Breast epithelium (tissue), 4 donors: Measurements from ENCODE around the gene OR51G1. TPM values are rescaled to one million over a fixed set of nuclear protein-coding genes. Genes with fewer than 3 reads are reported as not detected.
"Not testable (repeated sequence)": the region's sequence is repeated elsewhere in the genome, so short reads cannot be mapped to it uniquely, and the experiment has no call there.

Source experiments
- DNase-seq, 2 donors: peaks; one replicate each; pipeline ENCODE4 v3.0.0-alpha.2; 2019; ENCODE audit warnings: low spot score in 2 of 2
- H3K27ac ChIP-seq, 2 donors: fragments of 200-600 bp; sonication (generic) in 1 of 2; one replicate each; pipeline ENCODE4 v1.5.1; 2016 to 2019; ENCODE audit warnings: mild to moderate bottlenecking in 1 of 2
- H3K27me3 ChIP-seq, 2 donors: fragments of 200-600 bp; sonication (generic) in 1 of 2; one replicate each; pipeline versions ENCODE4 v1.5.1 to v1.6.0; 2017 to 2019; ENCODE audit warnings: control low read depth in 1 of 2, mild to moderate bottlenecking in 1 of 2
- H3K36me3 ChIP-seq: fragments of 200-600 bp; one replicate; pipeline ENCODE4 v1.5.1; 2019
- H3K4me1 ChIP-seq, 2 donors: fragments of 200-600 bp; sonication (generic); one replicate each; pipeline ENCODE4 v1.5.1; 2016 to 2019; ENCODE audit warnings: control low read depth in 1 of 2
- H3K4me3 ChIP-seq, 3 donors: fragments of 200-600 bp; sonication (generic); 1 replicate in 2 of 3; 2 replicates in 1 of 3; pipeline ENCODE4 v1.5.1; 2016 to 2019; ENCODE audit warnings: mild to moderate bottlenecking in 3 of 3, moderate library complexity in 2 of 3
- H3K9me3 ChIP-seq, 2 donors: fragments of 200-600 bp; sonication (generic) in 1 of 2; one replicate each; pipeline ENCODE4 v1.5.1; 2016 to 2019; ENCODE audit warnings: control low read depth in 1 of 2
- CTCF ChIP-seq, 3 donors: fragments of 450-650 bp; IDR thresholded peaks; one replicate each; pipeline ENCODE4 v1.5.1; 2016 to 2017; ENCODE audit warnings: antibody characterized with exemption in 3 of 3, mild to moderate bottlenecking in 3 of 3, moderate library complexity in 3 of 3
- POLR2A ChIP-seq: fragments of 450-650 bp; IDR thresholded peaks from one replicate; pipeline ENCODE4 v1.6.1; 2016; ENCODE audit warnings: antibody characterized with exemption, mild to moderate bottlenecking, moderate library complexity
- POLR2AphosphoS5 ChIP-seq, 3 donors: sonication (generic); formaldehyde crosslinking; IDR thresholded peaks; one replicate each; pipeline ENCODE4 v1.6.1; 2017; ENCODE audit warnings: antibody characterized with exemption in 3 of 3
- intact Hi-C: fragments of 100-400 bp; cut with DNase I; formaldehyde crosslinking; loops from one replicate; pipeline ENCODE4 v1.15.1; 2023; ENCODE audit warnings: low total_unique reads
- total RNA-seq, 3 donors: library from RNA; depleted of rRNA; stranded (reverse); fragments of >200 nt; gene quantifications; one replicate each; pipeline ENCODE4 v1.1.0, GENCODE V29; 2016

OR51G1 gene
- not detected for total RNA-seq

DNA sequence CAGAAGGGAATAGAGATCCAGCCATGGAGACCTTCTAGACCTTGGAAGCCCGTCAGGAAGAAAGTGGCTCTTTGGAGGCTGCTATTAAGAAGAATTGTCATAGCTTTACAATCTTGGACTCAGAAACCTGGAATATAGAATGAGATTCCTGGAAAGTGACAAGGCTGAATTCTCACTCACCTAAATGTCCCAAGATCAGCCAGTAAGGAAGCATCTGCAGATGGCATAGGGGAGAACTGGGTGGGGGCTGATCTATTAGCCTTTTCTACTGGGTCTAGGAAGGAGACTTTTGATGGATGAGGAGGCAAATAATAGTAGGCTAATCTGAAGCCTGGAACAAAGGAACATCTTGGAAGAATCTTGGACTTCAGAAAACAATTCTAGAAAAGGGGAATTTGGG lies at the start of gene OR51G1:
Gene OR51G1 (minus strand): TSS at position 101 of the 400 bp plus-strand sequence. CDS start 0 bp downstream, at position 101.
- no peak for TF ChIP-seq CTCF (IDR thresholded peaks at IDR 0.05)
- TF ChIP-seq POLR2A: no peak
- TF ChIP-seq POLR2AphosphoS5 (IDR thresholded peaks at IDR 0.05): no peak
- Histone ChIP-seq H3K4me1 (no peaks in the 10 kb centered on the region), H3K9me3 (no peaks in the 10 kb centered on the region), H3K36me3 (no peaks in the 10 kb centered on the region), H3K27ac (no peak within 1 kb of the TSS), H3K4me3 (no peak within 1 kb of the TSS), H3K27me3 (no peaks in the 10 kb centered on the region)
- intact Hi-C loops: no loop called here
- no peak for DNase-seq

GRCh38 chr11:4962816-4963215 lies 38.7 kb upstream of the OR51G1 start:
- Histone ChIP-seq H3K36me3 (no peaks in the 10 kb centered on the region), H3K27ac (no peak overlapping the region), H3K27me3 (no peaks in the 10 kb centered on the region), H3K4me1 (no peaks in the 10 kb centered on the region), H3K4me3 (no peak overlapping the region), H3K9me3 (no peaks in the 10 kb centered on the region)
- intact Hi-C loops: no loop called here
- TF ChIP-seq POLR2AphosphoS5 (IDR thresholded peaks at IDR 0.05) (no peak), CTCF (IDR thresholded peaks at IDR 0.05) (no peak), POLR2A (no peak)
- no peak for DNase-seq

DNA sequence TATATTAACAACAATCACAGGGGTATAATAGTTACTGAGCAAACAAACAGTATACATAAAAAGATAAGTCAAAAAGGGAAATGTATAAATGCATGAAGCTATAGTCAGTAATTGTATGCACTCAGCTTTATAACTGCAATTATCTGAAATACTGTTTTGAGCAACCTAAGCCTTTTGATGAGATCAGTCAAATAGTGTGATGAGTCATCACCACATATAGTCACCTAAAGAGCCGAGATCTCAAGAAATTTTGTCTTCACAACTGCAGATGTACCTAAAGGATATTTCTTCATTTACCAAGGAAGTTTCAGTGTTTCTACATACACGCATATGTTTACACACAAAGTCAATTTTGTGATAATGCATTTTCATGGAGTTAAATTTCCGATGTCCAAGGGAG lies 36.7 kb upstream of the OR51G1 start:
- no peaks in the 10 kb centered on the region for H3K36me3 ChIP-seq
- TF ChIP-seq POLR2AphosphoS5 (IDR thresholded peaks at IDR 0.05): no peak
- TF ChIP-seq POLR2A: no peak
- TF ChIP-seq CTCF (IDR thresholded peaks at IDR 0.05): no peak
- no peak for DNase-seq
- no peaks in the 10 kb centered on the region for H3K4me1 ChIP-seq
- H3K9me3 ChIP-seq: no peaks in the 10 kb centered on the region
- H3K27ac ChIP-seq: no peak overlapping the region
- H3K27me3 ChIP-seq: no peaks in the 10 kb centered on the region
- no peak overlapping the region for H3K4me3 ChIP-seq
- intact Hi-C loops: no loop called here

- Histone ChIP-seq H3K4me1 (no peaks in the 10 kb centered on the region), H3K9me3 (no peaks in the 10 kb centered on the region), H3K27me3 (no peaks in the 10 kb centered on the region), H3K27ac (no peak overlapping the region), H3K36me3 (no peaks in the 10 kb centered on the region), H3K4me3 (no peak overlapping the region)
- DNase-seq: no peak
- intact Hi-C loops: no loop called here
- TF ChIP-seq CTCF (IDR thresholded peaks at IDR 0.05) (no peak), POLR2AphosphoS5 (IDR thresholded peaks at IDR 0.05) (no peak), POLR2A (no peak)
These were observed 33.3 kb upstream of the OR51G1 start for GRCh38 chr11:4957396-4957795.

GRCh38 chr11:4955613-4956012 lies 31.5 kb upstream of the OR51G1 start, which contains the start of gene OR51A2:
Gene OR51A2, minus strand, starts transcription at chr11:4955713. Its CDS starts 0 bp downstream, at chr11:4955713.
- H3K27me3 ChIP-seq, H3K36me3 ChIP-seq, H3K4me1 ChIP-seq, H3K9me3 ChIP-seq, H3K27ac ChIP-seq, H3K4me3 ChIP-seq, intact Hi-C loops, DNase-seq: not testable (repeated sequence)

- no peaks in the 10 kb centered on the region for H3K36me3 ChIP-seq
- H3K4me3 ChIP-seq: no peak within 1 kb of the TSS
- H3K27me3 ChIP-seq: no peaks in the 10 kb centered on the region
- H3K27ac ChIP-seq: no peak within 1 kb of the TSS
- H3K9me3 ChIP-seq: no peaks in the 10 kb centered on the region
- intact Hi-C loops: no loop called here
- H3K4me1 ChIP-seq: no peaks in the 10 kb centered on the region
- DNase-seq: no peak
- TF ChIP-seq POLR2AphosphoS5 (IDR thresholded peaks at IDR 0.05): no peak
- no peak for TF ChIP-seq POLR2A
- TF ChIP-seq CTCF (IDR thresholded peaks at IDR 0.05): no peak
These were observed 23.4 kb upstream of the OR51G1 start, which contains the start of gene OR51A4 for GRCh38 chr11:4947505-4947904. Gene OR51A4, minus strand, starts transcription at chr11:4947605. Its CDS starts 505 bp downstream, at chr11:4947100.
